Gastroesophageal sphincter (tissue), 3 donors: ENCODE measurements around the gene FLNA.

Source experiments
- EP300 ChIP-seq: sonication (generic); formaldehyde crosslinking; IDR thresholded peaks from one replicate; pipeline ENCODE4 v1.6.1; 2017; ENCODE audit warnings: antibody characterized with exemption, mild to moderate bottlenecking
- POLR2AphosphoS5 ChIP-seq: sonication (generic); formaldehyde crosslinking; IDR thresholded peaks from one replicate; pipeline ENCODE4 v1.6.1; 2017; ENCODE audit warnings: antibody characterized with exemption
- TF ChIP-seq, protein P1 (sequence below), 4 experiments: fragments of 200-600 bp in 2 of 4; fragments of 450-650 bp in 2 of 4; sonication (generic) in 1 of 4; IDR thresholded peaks; one replicate each; pipeline ENCODE4 v1.5.1; 2017 to 2019; ENCODE audit warnings: antibody characterized with exemption in 4 of 4, mild to moderate bottlenecking in 2 of 4, moderate library complexity in 2 of 4

DNA sequence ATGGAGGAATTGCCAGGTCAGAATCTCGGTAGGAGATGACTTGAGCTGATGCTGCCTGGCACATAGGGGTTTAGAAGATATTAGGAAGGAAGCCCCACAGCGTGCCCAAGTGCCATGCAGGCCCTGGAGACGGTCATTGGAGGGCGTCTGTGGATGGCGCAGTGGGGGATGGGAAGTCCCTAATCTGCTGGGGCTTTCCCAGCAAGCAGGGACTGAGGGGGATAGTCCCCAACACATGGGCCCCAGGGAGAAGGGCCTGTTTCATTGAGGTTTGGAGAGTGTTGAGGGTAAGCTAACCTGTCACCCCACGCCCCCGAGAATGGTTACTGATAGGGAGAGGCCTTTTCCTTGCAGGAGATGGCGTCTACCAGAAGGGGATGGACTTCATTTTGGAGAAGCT is 44.8 kb upstream of the FLNA start:
- TF ChIP-seq, protein P1, sequence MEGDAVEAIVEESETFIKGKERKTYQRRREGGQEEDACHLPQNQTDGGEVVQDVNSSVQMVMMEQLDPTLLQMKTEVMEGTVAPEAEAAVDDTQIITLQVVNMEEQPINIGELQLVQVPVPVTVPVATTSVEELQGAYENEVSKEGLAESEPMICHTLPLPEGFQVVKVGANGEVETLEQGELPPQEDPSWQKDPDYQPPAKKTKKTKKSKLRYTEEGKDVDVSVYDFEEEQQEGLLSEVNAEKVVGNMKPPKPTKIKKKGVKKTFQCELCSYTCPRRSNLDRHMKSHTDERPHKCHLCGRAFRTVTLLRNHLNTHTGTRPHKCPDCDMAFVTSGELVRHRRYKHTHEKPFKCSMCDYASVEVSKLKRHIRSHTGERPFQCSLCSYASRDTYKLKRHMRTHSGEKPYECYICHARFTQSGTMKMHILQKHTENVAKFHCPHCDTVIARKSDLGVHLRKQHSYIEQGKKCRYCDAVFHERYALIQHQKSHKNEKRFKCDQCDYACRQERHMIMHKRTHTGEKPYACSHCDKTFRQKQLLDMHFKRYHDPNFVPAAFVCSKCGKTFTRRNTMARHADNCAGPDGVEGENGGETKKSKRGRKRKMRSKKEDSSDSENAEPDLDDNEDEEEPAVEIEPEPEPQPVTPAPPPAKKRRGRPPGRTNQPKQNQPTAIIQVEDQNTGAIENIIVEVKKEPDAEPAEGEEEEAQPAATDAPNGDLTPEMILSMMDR (IDR thresholded peaks at IDR 0.05): no peak
- no peak for TF ChIP-seq EP300
- no peak for TF ChIP-seq POLR2AphosphoS5
